Activated CD8-positive, alpha-beta memory T cell treated with anti-CD3 and anti-CD28 coated beads for 36 hours (primary cell): Measurements from ENCODE around the gene ATP6V1C2. TPM values are rescaled to one million over a fixed set of nuclear protein-coding genes. Genes with fewer than 3 reads are reported as not detected.
"Not testable (repeated sequence)": the region's sequence is repeated elsewhere in the genome, so short reads cannot be mapped to it uniquely, and the experiment has no call there.

ENCODE experiments used
- CTCF ChIA-PET: fragments of 350-600 bp; sonication (Branson Sonifier 250); formaldehyde crosslinking; loops from one replicate; lab custom pipeline; 2021; ENCODE audit warnings: antibody characterized with exemption; lab: Charles Lee
- POLR2A ChIA-PET: fragments of 350-600 bp; sonication (Branson Sonifier 250); formaldehyde crosslinking; loops from one replicate; lab custom pipeline; 2021; ENCODE audit warnings: antibody characterized with exemption; lab: Charles Lee
- total RNA-seq, 2 experiments: library from RNA; stranded (reverse); gene quantifications; one replicate each; pipeline ENCODE4 v1.2.3, GENCODE V29; 2021

The ATP6V1C2 gene
- total RNA-seq, 2 experiments from 2014 or later, result not detected

- CTCF ChIA-PET, result no interaction called here
- POLR2A ChIA-PET, result no interaction called here
Observed at GRCh38 chr2:10796703-10797102, 75.3 kb downstream of the ATP6V1C2 start.

GRCh38 chr2:10798783-10799182 is 77.4 kb downstream of the ATP6V1C2 start:
- POLR2A ChIA-PET, result no interaction called here
- CTCF ChIA-PET, result no interaction called here

DNA sequence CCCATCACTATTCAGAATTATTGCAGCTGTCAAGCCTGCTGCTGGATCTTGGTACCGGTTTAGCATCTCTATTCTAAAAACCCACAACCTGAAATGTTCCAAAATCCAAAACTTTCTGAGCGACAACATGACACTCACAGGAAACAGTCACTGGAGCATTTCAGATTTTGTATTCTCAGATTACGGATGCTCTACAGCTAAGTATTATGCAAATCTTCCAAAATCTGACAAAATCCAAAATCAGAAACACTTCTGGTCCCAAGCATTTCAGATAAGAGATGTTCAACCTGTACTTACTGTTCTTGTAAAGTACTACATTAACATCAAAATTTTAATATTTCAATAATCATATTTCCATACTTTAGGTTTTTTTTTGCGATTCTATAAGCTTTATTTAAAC is 78.7 kb downstream of the ATP6V1C2 start:
- CTCF ChIA-PET, result interaction anchor here (0.9 kb wide), 1 partner anchor 9 kb away, joined by 3 read pairs; no protein-coding TSS in a partner anchor
- POLR2A ChIA-PET, result interaction anchor here (1.4 kb wide), 1 partner anchor 12 kb away, joined by 6 read pairs; no protein-coding TSS in a partner anchor

GRCh38 chr2:10802657-10803056 is 81.2 kb downstream of the ATP6V1C2 start:
- CTCF ChIA-PET, result no interaction called here
- POLR2A ChIA-PET, result no interaction called here

DNA sequence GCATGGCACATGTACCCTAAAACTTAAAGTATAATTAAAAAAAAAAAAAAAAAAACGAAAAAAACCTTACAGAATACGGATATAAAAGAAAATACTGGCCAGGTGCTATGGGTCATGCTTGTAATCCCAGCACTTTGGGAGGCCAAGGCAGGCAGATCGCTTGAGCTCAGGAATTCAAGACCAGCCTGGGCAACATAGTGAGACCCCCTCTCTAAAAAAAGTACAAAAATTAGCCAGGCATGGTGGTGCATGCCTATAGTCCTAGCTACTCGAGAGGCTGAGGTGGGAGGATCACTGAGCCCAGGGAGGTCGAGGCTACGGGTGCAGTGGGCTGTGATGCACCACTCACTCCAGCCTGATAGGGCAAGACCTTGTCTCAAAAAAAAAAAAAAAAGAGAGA is 84.6 kb downstream of the ATP6V1C2 start:
- CTCF ChIA-PET, POLR2A ChIA-PET: not testable (repeated sequence)

DNA sequence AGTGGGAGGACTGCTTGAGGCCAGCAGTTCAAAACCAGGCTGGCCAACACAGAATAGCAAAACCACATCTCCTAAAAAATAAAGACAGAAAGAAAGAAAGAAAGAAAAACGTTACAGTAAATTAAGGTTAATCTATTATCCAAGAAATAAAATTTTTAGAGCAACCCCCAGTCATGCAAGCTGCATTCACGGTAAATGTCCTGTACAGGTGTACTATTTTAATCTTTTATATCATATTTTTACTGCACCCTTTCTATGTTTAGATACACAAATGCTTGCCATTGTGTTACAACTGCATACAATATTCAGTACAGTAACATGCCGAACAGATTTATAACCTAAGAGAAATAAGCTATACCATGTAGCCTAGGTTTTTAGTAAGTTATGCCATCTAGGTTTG is 85.1 kb downstream of the ATP6V1C2 start:
- POLR2A ChIA-PET, result no interaction called here
- CTCF ChIA-PET, result no interaction called here

DNA sequence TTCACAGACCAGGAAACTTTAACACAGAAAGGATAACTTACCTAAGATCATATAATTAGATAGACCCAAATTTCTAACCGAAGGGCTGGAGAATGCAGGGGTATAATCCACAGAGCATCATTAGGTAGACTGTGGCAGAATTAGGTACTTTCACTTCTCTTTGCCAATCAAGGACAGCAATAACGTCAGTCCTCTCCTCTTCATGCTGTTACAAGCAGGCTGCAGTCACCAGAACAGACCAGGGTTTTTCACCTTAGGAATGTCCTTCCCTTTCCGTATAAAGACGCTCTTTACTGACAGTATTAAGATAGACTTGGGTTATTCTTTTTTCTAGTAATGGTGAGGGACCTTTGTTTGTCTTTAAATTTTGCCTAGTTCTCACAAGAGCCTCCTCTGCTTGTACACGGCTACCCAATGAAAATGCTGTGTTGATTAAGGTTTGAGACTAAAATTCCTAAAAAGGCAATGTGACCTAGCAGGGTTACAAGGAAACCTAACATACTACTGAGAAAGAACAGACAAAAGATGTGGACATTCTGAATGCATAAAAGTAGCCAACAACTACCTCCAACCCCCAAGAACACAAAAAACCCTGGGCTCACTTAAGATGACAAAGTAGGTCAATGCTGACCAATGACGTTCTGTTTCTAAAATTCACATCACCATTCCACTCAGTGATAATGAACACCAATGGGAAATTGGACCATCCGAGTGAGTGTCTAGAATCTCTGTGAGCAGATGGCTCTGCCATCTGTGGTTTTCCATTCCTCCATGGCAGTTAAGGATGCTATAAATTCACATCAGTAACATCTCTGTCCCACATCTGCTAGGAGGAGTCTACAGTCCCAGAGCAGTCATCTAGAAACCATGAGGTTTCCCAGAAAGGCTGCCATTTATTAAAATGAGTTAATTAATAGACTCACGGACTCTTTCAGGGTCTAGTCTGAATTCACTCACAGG is 89.1 kb downstream of the ATP6V1C2 start:
- ChIA-PET CTCF (no interaction called here), POLR2A (no interaction called here)

- CTCF ChIA-PET, result interaction anchor here (1.0 to 1.8 kb wide), 2 partner anchors 21 to 321 kb away, joined by 3 to 8 read pairs; no protein-coding TSS in a partner anchor
- POLR2A ChIA-PET, result interaction anchor here (0.9 to 1.0 kb wide), 2 partner anchors 11 to 123 kb away, joined by 3 to 6 read pairs; no protein-coding TSS in a partner anchor
Observed at GRCh38 chr2:10811517-10811916, 90.1 kb downstream of the ATP6V1C2 start.

- ChIA-PET POLR2A (interaction anchor here (0.7 to 1.0 kb wide), 5 partner anchors 12 to 343 kb away, joined by 3 to 6 read pairs (median 3); partner anchors contain the start of genes NOL10 and SLC66A3), CTCF (interaction anchor here (1.0 to 1.8 kb wide), 2 partner anchors 20 to 320 kb away, joined by 3 to 8 read pairs; no protein-coding TSS in a partner anchor)
Observed at GRCh38 chr2:10812362-10813162, 91.1 kb downstream of the ATP6V1C2 start, which contains the start of gene PDIA6. Gene PDIA6, minus strand, starts transcription at chr2:10812785. Its CDS starts 89 bp downstream, at chr2:10812696.

- CTCF ChIA-PET, result not testable (repeated sequence)
- POLR2A ChIA-PET, result interaction anchor here (0.8 kb wide), 1 partner anchor 342 kb away, joined by 3 read pairs; the partner anchor contains the start of gene SLC66A3
Observed at GRCh38 chr2:10813163-10814138, 92.0 kb downstream of the ATP6V1C2 start.

GRCh38 chr2:10814142-10814541 is 92.7 kb downstream of the ATP6V1C2 start:
- ChIA-PET CTCF (no interaction called here), POLR2A (no interaction called here)

DNA sequence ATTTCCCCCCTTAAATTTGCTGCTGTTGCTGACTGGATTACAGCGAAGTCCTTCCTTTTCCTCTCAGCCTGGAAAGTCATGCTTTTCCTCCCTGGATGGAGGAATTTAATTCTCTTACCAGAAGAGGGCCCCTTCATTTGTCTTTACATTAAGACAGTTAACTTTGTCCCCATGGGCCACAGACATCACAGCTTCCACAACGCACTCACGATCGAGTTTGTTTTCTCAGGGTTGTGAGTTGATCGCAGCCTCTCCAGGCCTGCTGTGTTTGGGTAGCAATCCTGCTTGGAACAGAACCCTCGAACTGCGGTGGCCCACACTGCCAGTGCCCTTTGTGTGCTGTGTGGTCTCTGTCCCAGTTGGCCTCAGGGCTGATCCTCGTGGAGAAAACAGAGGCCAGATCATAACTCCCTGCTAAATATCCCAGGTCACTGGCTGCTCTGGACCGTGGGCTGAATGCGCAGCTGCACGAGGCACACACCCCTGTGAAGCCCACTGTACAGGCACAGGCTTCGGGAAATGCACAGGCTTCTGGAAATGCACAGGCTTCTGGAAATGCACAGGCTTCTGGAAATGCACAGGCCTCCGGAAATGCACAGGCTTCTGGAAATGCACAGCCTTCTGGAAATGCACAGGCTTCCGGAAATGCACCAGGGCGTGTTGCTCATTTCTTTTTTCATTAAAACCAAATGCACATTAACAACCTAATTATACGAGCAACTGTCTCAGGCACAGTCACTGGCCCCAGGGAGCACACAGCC is 93.3 kb downstream of the ATP6V1C2 start:
- POLR2A ChIA-PET, result no interaction called here
- CTCF ChIA-PET, result no interaction called here

DNA sequence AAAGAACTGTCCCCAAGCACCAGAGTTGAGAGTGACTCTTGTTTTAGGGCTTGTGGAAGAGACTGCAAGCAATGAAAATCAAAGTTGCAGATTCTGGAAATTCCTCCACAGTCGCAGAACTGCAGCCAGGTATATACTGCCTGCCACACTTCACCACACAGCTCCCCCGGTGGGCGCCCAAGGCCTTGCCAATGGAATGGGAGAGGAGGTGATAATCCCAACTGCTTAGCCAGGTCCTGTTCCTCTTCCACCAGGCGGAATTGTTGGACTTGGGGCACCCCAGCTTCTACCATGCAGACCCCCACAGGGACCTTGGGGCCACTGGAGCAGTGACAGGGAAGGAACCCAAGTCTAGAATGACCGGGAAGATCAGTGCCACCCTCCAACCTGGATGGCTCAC is 96.0 kb downstream of the ATP6V1C2 start:
- CTCF ChIA-PET, result interaction anchor here (1.1 to 1.6 kb wide), 4 partner anchors 13 to 307 kb away, joined by 3 to 4 read pairs (median 4); no protein-coding TSS in a partner anchor
- POLR2A ChIA-PET, result no interaction called here

DNA sequence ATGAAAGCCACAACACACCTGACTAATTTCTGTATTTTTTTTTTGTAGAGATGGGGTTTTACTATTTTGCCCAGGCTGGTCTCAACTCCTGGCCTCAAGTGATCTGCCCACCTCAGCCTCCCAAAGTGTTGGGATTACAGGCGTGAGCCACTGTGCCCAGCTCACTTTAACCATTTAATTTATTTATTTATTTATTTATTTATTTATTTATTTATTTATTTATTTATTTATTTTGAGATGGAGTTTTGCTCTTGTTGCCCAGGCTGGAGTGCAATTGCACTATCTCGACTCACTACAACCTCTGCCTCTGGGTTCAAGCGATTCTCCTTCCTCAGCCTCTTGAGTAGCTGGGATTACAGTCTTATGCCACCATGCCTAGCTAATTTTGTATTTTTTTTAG is 96.9 kb downstream of the ATP6V1C2 start:
- POLR2A ChIA-PET, result not testable (repeated sequence)
- CTCF ChIA-PET, result interaction anchor here (0.6 to 1.2 kb wide), 2 partner anchors 12 to 142 kb away, joined by 4 read pairs; no protein-coding TSS in a partner anchor

DNA sequence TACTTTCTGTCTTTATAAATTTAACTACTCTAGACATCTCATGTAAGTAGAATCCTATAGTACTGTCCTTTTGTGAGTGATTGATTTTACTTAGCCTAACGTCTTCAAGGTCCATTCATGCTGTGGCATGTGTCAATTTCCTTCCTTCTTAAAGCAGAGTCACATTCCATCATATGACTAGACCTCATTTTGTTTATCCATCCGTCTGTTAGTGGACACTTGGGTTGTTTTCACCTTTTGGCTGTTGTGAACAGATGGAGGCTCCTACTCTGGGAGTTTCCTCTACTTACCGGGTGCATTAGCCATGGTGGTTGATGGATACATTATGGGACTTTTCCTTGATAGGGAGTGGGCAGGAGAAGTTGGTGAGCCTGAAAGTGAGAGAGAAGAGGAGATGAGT is 97.6 kb downstream of the ATP6V1C2 start:
- ChIA-PET CTCF (no interaction called here), POLR2A (no interaction called here)

DNA sequence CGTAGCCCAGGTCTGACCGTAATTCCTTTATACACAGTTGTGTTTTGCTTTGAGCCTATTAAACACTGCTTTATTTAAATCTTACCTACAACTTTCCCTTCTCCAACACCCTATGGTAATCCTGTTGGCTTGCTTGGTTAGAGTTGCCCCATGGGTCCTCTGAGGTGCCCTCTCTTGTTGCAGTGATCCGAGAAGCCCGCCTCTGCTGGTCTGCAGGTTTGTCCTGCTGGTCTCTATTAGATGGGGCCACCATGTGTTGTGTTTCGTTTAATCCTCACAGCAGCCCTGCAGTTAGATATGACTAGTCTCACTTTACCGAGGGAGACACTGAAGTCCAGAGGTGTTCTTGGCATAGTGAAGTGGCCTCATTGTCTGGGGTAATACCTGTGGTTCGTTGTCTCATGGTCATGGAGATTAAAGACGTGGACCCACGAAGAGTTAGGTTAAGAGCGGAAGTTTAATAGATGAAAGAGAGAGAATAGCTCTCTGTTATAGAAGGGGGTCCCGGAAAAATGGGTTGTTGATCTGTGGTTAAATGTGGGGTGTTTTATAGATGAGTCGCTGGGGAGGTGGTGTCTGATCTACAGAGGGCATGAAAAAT is 98.4 kb downstream of the ATP6V1C2 start:
- POLR2A ChIA-PET, result no interaction called here

GRCh38 chr2:10820562-10820961 is 99.1 kb downstream of the ATP6V1C2 start:
- ChIA-PET CTCF (interaction anchor here (1.0 to 1.1 kb wide), 2 partner anchors 15 to 304 kb away, joined by 3 read pairs; no protein-coding TSS in a partner anchor), POLR2A (no interaction called here)

More for the DNA sequence above, 98.4 kb downstream of the ATP6V1C2 start:
- CTCF ChIA-PET, result interaction anchor here (1.0 to 1.1 kb wide), 2 partner anchors 16 to 304 kb away, joined by 3 read pairs; no protein-coding TSS in a partner anchor
